Stimulated activated CD4-positive, alpha-beta T cell treated with anti-CD3 and anti-CD28 coated beads, Interleukin-15, amount 100 ng/mL, for 1 hour (primary cell): ENCODE results near the gene PBX4.
"Not testable (repeated sequence)": the region's sequence is repeated elsewhere in the genome, so short reads cannot be mapped to it uniquely, and the experiment has no call there.

Experiments
- DNase-seq, 2 donors: peaks; one replicate each; pipeline ENCODE4 v3.0.0-alpha.2; 2020; ENCODE audit warnings: low read depth in 1 of 2, low spot score in 1 of 2

The PBX4 gene, protein sequence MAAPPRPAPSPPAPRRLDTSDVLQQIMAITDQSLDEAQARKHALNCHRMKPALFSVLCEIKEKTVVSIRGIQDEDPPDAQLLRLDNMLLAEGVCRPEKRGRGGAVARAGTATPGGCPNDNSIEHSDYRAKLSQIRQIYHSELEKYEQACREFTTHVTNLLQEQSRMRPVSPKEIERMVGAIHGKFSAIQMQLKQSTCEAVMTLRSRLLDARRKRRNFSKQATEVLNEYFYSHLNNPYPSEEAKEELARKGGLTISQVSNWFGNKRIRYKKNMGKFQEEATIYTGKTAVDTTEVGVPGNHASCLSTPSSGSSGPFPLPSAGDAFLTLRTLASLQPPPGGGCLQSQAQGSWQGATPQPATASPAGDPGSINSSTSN

DNA sequence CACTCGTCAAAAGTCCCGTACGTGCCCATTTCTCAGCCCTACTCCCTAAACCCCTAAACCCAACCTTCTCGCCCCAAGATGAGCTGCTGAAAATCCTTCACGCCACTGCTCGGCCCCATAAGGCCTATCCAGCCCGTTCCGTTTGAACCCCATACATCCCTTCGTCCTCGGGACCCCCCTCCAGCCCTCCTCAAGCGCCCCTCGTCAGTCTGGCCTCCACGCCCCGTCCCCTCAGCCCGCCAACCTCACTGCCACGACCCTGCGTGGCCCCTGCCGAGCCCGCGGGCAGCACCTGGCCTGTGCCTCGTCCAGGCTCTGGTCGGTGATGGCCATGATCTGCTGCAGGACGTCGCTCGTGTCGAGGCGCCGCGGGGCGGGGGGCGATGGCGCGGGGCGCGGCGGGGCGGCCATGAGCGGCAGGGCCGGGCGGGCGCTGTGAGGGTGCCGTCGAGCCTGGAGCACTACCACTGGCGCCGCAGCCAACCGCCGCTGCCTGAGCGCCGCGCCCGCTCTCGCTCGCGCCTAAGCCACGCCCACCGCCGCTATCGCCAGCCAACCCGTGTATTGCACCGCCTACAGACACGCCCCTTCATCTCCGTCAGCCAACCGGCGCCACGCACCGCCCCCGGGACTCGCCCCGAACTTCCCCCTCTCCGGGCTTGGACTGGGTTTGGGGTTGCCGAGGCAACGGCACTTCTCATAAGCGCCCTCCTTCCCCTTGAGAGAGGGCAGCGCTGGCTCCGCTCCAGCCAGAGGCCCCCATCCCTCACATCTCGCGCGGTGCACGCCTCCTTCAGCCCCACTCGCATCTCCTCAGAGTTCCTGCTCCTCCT, at the start of gene PBX4:
PBX4 (minus strand) TSS at position 469 of the 833 bp plus-strand sequence; CDS start at position 411, 58 bp downstream.
- DNase-seq, result peak; percentile 98 to 99

DNA sequence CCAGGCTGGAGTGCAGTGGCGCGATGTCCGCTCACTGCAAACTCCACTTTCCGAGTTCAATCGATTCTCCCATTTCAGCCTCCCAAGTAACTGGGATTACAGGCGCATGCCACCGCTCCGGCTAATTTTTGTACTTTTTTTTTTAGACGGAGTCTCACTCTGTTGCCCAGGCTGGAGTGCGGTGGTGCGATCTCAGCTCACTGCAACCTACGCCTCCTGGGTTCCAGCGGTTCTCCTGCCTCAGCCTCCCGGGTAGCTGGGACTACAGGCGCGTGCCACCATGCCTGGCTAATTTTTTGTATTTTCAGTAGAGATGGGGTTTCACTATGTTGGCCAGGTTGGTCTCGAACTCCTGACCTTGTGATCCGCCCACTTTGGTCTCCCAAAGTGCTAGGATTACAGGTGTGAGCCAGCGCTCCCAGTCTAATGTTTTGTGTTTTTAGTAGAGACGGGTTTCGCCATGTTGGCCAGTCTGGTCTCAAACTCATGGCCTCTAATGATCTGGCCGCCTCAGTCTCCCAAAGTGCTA, 47.0 kb upstream of the PBX4 start:
- not testable (repeated sequence) for DNase-seq

DNA sequence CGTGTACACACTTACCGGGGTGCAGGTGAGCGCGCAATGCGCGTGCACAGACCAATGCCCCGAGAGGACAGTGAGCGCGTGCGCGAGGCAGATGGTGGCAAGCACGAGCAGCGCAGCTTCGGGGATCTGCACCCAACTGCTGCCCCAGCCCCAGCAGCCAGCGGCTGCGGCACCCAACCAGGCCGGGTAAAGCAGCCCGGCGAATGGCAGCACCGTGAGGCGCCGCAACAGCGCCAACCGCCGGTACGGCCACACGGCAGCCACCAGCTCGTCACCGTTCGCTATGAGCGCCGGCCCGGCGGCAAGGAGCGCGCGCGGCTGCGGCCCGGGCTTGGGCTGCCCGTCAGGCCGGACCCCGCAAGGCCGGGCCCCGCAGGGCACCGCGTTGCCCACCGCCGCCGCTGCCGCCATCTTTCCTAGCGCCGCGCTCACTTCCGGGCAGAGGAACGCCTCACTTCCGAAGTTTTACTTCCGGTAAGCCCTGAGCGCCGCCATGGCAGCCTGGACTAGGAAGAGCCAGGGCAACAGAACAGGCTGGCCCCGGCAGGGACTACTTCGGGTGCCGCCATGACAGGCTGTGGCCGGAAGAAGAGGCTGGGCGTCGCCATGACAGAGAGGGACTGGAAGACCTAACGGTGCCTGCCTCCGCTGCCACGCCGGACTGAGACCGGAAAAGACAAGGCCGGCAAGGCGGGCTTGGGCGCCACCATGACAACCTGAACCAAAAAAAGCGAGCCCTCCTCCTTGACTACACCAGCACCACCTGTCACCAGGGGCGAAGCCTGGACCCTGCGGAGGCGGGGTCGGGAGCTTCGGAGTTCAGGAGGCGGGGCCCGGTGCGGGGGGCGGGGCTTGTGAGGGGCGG, 45.0 kb upstream of the PBX4 start, which contains the start of gene ATP13A1:
ATP13A1 (minus strand) TSS at position 421 of the 865 bp plus-strand sequence; CDS start at position 411, 10 bp downstream.
- peak; percentile 82 to 90 for DNase-seq

DNA sequence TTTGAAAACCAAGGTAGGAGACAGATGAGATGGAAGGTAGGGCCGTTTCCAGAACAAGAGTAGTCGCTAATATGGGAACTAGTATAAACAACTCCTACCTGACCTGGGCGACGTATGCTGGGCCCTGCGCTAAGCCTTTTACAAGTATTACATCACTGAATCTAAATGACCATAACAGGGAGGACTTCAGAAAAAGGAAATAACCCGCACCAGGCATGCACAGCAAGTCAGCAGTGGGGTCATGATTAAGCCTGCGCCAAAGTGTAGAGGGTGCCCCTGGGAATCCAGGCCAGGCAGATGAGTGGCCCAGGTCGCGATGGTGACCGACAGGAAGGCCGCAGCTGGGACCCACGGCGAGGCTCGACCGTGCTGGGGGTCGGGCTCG, 44.4 kb upstream of the PBX4 start:
- no peak for DNase-seq

DNA sequence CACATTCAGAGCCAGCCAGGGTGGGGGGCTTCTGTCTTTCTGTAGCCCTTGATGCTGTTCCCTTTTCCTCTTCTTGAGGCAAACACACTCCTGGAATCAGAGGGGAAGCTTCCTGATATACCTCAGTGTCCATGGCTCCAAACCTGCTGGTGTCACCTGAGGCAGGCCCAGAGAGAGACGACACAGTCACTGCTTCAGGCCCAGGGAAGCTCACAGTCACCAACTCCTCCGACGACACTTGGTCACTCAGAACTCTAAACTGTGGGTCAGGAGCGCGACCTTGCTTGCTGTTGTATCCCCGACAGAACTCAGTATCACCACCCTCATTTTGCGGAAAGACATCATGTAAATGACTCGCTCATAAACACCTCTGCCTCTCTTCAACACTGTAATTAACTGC, 43.9 kb upstream of the PBX4 start:
- no peak for DNase-seq

DNA sequence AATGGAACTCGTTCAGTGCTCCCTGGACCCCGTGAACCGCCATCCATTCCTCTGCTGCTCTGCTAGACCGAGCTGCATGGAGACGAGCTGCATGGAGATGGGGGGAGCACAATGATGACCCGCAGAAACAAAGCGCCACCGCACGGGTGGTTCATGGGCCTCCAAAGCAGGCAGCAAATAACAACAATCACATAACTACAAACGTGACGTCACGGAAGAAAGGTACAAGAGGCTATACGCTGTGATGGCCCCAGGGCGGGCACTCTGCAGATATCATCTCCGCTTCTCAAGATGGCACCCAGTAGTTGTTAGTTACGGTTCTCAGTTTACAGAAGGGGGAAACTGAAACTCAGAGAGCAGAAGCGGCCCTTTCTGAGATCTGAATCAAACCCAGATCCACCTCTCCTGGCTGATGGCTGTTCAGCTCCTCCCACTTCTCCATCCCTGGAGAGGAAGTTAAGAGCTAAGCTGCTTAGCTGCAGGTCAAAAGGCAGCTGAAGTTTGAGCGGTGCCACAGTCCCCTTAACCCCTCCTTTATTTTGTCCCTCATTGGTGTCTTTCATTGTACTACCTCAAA, 43.3 kb upstream of the PBX4 start:
- no peak for DNase-seq

DNA sequence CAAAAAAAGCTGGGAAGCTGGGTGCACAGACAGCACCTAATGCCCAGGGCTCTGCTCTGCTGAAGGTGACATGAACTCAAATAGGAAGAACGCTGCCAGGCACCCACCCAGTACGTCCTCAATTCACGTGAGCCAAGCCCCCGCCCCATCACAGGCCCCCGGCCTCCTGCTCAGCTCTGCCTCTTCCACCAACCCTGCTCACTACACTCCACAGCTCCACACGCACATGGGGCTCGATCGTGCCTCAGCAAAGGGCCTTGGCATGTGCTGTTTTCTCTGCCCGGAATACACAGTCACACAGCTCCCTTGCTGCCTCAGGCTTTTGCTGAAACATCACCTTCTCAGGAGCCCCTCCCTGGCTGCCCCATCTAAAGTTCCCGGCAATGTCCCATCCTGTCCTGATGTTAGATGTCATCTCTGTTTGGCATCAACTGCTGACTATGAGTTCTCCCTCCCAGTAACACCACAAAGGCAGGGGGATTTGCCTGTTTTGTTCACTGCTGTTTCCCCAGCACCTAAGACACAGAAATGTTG, 42.7 kb upstream of the PBX4 start:
- DNase-seq, result no peak

DNA sequence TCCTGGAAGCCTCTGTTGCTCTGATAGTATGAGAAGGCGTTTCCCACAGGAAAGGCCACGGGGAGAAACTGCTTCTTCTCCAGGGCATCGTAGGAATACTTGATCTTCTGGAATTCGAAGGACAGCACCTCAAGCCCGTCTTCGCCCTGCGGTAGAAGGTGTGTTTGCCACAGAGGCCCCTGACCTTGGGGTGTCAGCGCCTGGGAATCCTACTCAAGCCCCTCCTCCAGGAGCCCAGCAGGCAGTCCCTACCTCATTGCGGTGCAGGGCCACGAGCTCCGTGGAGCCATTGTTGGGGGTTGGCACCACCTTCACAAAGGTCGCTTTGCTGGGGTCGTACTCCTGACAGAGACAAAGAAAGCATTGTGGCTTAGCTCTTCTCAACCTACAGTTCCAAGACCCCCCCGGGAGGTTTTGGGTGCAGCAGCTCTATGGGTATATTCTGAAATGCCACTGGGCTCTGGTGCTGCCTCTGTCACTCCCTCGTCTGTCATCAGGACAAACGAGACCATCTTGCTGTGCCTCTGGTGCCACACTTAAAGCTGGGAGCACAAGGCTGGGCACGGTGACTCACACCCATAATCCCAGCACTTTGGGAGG, 41.3 kb upstream of the PBX4 start:
- DNase-seq, result no peak

DNA sequence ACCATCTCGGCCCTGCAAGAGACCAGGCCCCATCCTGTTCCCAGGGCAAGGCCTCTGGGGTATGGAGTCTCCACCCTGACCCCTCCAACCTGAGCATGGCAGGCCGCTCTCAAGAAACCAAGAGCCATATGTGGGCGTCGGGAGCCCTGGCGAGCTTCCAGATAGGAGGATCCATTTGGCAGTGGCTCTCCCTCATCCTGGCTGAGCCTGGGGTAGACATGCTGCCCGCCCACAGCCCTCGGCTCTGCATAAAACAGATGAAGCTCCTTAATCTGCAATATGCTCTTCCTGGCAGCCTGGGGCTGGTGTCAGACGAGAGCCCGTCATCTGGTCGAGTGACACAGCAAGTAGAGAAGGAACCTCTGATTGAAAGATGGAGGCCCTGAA, 38.9 kb upstream of the PBX4 start:
- DNase-seq, result no peak

DNA sequence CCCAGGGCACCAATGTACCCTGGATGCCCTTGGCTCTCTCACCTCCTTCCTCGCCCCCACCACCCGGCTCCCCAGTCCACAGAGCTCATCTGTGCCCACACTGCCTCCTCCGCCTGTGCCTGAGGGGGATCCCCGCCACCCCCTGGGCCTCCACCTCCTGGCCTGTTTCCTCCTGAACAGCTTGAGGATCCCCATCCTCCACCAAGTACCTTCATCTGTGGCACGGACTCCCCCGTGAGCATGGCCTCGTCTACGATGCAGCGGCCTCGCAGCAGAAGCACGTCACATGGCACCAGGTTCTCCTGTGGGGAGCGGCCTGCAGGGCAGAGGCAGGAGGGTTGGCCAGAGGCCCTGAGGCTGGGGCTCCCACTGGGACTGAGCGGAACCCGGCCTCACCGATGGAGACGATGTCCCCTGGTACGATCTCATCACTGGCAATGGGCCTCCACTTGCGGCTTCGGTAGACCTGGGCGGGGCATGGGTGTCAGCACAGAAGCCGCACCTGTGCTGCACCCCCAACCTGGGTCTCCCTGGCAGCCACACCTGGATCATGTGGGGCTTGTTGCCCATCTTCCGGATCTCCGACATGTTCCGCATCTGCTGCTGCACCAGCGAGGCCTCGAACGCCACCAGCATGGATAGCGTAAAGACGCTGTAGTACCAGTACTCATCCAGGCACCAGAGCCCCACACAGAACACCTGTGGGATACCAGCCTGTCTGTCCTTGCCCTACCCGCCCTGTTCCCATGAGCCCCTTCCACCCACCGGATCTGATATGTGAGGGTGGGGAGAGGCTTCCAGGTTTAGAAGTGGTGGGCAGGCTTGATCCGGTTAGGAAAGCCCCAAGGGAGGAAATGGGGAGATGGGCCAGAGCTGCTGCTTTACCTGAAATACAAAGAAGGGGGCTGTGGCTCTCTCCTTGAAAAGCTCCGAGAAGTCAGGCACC, 38.2 kb upstream of the PBX4 start:
- DNase-seq, result no peak

DNA sequence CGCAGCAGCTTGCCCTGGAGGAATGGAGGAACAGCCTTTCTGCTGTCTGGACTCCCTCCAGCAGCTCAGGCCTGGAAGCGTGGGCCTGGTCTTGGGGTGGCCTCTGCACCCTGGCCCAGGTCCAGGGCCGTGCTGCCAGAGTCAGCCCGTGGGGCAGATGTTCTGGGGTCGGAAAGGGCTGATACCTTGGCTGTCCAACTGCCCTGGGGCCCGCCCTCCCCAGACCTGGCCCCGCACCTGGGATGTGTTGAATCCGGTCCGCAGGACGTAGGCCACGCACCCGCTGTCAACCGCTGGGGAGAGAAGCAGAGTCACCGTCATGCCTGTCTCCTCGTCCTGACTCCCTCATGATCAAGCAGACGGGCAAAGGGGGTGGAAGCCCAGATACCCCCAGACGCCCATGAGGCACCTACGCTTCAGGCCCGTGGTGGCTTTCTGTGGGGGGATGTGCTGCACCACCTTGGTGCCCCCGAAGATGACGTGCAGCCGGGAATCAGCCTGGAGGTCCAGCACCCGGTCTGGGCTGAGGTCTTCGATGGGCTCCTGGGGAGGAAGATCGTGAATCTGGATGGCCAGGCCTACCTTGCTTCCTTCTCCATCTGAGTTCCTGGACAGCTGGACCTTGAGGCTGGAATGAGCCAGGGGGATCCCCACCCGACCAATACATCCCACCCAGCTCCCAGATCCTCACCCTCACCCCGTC, 37.3 kb upstream of the PBX4 start:
- no peak for DNase-seq

DNA sequence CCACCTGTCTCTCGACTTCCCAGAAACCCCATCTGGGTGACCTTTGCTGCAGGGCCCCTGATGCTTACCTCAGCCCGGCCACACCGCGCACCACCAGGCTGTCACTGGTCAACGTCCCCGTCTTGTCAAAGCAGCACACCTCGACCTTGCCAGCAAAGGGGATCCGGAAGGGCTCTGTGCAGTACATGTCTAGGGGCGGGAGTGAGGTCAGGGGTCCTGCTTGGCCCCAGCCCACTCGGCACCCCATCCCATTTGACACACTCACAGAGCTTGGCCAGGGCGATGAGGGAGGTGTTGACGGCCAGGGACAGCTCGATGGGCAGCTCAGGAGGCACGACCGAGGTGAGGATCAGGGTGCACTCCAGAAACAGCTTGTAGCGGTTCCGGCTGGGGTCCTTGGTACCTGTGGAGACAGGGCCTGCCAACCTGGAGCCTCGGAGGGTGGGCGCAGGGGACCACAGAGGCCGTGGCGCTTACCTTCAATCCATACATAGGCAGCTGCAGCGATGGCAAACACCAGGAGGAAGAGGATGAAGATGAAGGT, 36.6 kb upstream of the PBX4 start:
- DNase-seq, result no peak

DNA sequence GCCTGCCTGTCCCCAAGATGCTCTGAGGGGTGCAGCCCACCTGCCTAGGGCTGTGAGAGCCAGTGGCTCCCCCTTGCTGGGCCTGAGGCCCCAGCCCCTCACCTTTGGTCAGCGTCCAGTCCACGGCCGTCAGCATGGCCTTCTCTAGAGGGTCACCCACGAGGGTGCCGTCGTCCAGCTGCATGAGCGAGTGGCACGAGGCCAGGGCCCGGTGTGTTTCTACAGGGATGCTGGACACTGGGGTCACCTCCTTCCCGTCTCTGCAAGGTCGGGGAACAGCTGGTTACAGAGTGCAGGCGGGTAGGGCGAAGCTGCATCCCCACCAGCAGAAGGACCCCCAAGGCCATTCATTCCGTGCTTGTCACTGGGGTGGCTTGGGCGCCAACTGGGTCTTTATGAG, 36.0 kb upstream of the PBX4 start:
- DNase-seq, result no peak

DNA sequence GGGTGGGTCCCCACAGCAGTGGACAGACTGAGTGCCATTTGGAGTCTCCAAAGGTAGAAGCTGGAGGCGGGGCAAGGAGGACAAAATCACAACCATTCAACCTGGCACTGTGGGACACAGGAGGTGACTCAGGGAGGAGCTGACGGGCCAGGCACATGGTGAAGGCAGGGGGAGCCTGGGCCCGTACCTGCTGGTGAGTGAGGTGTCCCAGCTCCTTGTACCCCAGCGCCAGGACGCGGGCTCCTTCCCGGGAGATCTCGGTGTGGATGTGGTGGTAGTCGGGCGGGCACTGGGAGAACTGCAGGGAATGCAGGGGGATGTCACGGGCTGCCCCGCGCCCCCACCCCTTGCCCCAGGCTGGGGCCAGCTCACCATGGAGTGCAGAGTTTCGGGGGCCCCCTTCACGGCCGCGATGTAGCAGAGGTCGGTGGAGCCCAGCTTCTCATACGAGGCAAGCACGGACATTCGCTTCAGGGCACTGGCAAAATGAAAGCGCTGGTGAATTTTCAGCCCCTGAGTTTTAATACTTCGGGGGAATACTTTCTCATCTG, 35.2 kb upstream of the PBX4 start:
- DNase-seq, result no peak

DNA sequence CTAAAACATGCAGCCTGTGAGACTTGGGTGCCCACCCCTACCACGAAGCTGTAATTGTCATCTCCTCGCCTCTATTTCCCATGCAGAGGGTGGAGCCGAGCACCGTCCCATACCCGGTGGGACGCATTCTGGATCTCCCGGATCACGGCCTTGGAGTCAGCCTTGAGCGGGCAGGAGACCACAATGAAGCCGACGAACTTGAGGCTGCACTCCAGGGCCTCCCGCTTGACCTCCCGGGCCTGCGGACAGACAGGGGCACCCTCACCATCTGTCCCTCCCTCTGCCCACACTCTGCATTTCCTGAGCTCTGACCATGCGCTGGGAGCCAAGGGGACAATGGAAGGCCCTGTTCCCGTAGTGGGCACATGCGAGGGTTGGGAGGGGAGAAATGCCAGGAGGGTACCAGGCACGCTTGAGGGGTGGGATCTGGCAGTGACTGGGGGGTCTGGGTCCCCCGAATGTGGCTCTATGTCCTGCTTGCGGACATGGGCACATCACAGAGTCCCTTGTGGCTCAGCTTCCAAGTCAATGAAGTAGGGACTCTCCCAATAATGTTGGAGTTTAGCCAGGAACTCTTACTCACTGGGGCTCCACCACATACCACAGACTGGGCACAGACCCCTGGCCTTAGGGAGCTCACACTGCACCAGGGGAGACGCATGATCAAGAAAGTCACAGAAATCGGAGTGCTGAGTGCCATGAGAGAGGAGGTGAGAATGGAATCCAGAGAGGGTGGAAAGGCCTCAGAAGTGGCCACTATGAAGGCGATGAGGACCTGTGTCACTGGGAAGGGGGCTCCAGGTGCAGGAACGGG, 34.2 kb upstream of the PBX4 start:
- DNase-seq, result no peak

DNA sequence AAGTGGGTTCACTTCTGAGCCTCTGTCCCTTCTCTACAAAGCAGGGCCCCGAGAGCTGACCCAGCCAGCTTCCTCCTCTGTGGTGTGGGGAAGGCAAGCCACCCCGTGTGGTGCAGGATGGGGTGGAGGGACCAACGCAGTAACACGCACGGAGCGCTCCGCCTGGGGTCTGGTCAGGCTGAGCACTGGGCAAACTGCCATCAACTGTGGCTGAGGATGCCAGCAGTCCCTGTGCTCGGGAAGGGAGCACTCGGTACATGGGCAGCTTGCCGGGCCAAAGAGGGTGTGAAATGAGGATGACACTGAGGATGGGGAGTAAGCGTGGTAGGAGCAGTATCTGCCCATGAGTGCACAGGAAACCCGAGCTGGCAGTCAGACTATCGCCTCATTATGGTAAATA, 32.6 kb upstream of the PBX4 start:
- DNase-seq, result no peak

DNA sequence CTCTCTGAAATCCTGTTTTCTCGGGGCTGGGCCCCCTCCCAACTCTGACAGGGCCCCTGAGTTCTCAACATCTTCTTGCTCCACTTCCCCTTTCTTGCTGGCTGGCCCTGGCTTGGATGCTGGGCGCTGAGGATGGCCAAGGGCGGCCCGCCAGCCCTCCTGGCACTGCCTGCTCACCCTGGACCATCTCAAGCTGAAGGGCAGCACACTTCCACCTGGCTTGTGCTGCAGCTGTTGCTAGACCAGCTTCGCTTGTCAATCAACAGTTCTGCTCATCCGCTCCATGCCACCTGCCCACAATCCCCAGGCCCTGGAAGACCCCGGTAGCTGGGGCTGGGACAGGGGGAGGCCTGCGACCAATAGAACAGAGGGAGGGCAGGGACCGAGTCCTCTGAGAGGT, 31.8 kb upstream of the PBX4 start:
- no peak for DNase-seq
